Measurements from ENCODE around the gene MIDN.

The MIDN gene

GRCh38 chr19:1284979-1285736, 36.8 kb downstream of the MIDN start:
- Histone ChIP-seq H3K27ac (replicated peaks; ENCODE audit: low read length) (no peak overlapping the region), H3K4ac (ENCODE audit: low read length) (peak overlapping the region; percentile 37), H2BK15ac (ENCODE audit: low read length) (peak overlapping the region; percentile 91), H3K18ac (ENCODE audit: low read length) (peak overlapping the region; percentile 97), H3K4me3 (ENCODE audit: low read length in 2 of 2) (peak overlapping the region; percentile 32 to 59), H3K27me3 (ENCODE audit: control insufficient read depth in 3 of 3, insufficient read depth in 3 of 3, low read depth in 1 of 3, low read length in 3 of 3) (peaks cover 0 to 11% (median 4%) of the 10 kb centered on the region in 3 experiments), H3K4me1 (ENCODE audit: control insufficient read depth in 2 of 2, insufficient read depth in 1 of 2, low read depth in 1 of 2, low read length in 2 of 2) (peaks cover 14 to 32% of the 10 kb centered on the region in 2 donors), H2BK120ac (ENCODE audit: low read depth, low read length) (no peak overlapping the region), H3K79me1 (ENCODE audit: low read depth, low read length) (peaks cover 29% of the 10 kb centered on the region), H3K9ac (ENCODE audit: low read depth, low read length, poor library complexity) (peak overlapping the region; percentile 60), H3K4me2 (ENCODE audit: insufficient read depth, low read length, poor library complexity, severe bottlenecking) (peak overlapping the region; percentile 69), H4K8ac (ENCODE audit: low read depth, low read length) (no peak overlapping the region), H3K36me3 (replicated peaks in 1 of 2; ENCODE audit: control insufficient read depth in 2 of 2, insufficient read depth in 2 of 2, low read length in 2 of 2) (peaks cover 0 to 2% of the 10 kb centered on the region in 2 donors), H4K91ac (ENCODE audit: low read depth, low read length, poor library complexity) (peak overlapping the region; percentile 39), H2AK5ac (ENCODE audit: low read depth, low read length) (peak overlapping the region; percentile 99), H3K23ac (ENCODE audit: low read depth, low read length, poor library complexity) (peak overlapping the region; percentile 52), H3K9me3 (replicated peaks in 1 of 2; ENCODE audit: control insufficient read depth in 2 of 2, insufficient read depth in 1 of 2, low read depth in 1 of 2, low read length in 2 of 2) (no peaks in the 10 kb centered on the region), H2AFZ (ENCODE audit: low read length) (peak overlapping the region; percentile 88), H2BK5ac (ENCODE audit: low read length) (no peak overlapping the region), H3K14ac (ENCODE audit: low read length) (no peak overlapping the region), H2BK12ac (ENCODE audit: low read length) (peak overlapping the region; percentile 33)
- no CpG with 5 or more reads among the region's 51 CpGs for WGBS, 2 donors (ENCODE audit: extremely low coverage in 2 of 2, insufficient read length in 2 of 2, insufficient replicate concordance in 1 of 2)
- no peak for DNase-seq (ENCODE audit: low spot score)

DNA sequence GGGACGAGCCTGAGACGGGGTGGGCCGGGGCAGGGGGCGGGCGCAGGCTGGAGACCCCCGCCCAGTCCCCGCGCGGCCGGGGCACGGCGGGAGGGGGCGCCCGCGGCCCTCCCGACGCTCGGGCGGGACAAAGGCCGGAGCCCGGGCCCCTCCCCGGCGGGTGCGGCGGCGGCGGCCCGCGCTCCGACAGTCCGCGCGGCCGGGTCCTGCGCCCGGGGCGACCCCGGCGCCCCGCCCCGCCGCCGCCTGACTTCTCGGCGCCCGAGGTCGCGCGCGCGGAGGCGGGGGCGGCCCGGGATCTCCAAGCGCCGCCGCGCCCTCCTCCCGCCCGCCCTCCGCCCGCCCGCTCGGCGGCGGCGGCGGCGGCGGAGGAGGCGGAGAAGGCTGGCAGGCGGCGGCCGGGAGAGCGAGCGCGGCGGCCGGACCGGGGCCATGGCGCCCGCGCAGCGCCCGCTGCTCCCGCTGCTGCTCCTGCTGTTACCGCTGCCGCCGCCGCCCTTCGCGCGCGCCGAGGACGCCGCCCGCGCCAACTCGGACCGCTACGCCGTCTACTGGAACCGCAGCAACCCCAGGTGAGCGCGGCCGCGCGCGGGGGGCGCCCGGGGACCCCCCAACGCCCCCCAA, 37.5 kb downstream of the MIDN start, which contains the start of gene EFNA2:
EFNA2 (plus strand) TSS at position 137 of the 624 bp plus-strand sequence; CDS start at position 433, 296 bp downstream.
- H3K27me3 ChIP-seq (ENCODE audit: control insufficient read depth in 3 of 3, insufficient read depth in 3 of 3, low read depth in 1 of 3, low read length in 3 of 3): peaks cover 0 to 11% (median 4%) of the 10 kb centered on the region in 3 experiments
- H3K18ac ChIP-seq (ENCODE audit: low read length): peak within 1 kb of the TSS; percentile 97
- no peaks in the 10 kb centered on the region for H3K9me3 ChIP-seq (replicated peaks in 1 of 2; ENCODE audit: control insufficient read depth in 2 of 2, insufficient read depth in 1 of 2, low read depth in 1 of 2, low read length in 2 of 2)
- H2AFZ ChIP-seq (ENCODE audit: low read length): peak within 1 kb of the TSS; percentile 88
- WGBS, 2 donors (ENCODE audit: extremely low coverage in 2 of 2, insufficient read length in 2 of 2, insufficient replicate concordance in 1 of 2): no CpG with 5 or more reads among the region's 113 CpGs
- peak within 1 kb of the TSS; percentile 91 for H2BK15ac ChIP-seq (ENCODE audit: low read length)
- H3K14ac ChIP-seq (ENCODE audit: low read length): peak within 1 kb of the TSS; percentile 90
- H4K91ac ChIP-seq (ENCODE audit: low read depth, low read length, poor library complexity): peak within 1 kb of the TSS; percentile 39
- H3K79me1 ChIP-seq (ENCODE audit: low read depth, low read length): peaks cover 33% of the 10 kb centered on the region
- peak within 1 kb of the TSS; percentile 92 for H3K9ac ChIP-seq (ENCODE audit: low read depth, low read length, poor library complexity)
- no peak within 1 kb of the TSS for H4K8ac ChIP-seq (ENCODE audit: low read depth, low read length)
- H2BK5ac ChIP-seq (ENCODE audit: low read length): peak within 1 kb of the TSS; percentile 98
- H3K4me1 ChIP-seq (ENCODE audit: control insufficient read depth in 2 of 2, insufficient read depth in 1 of 2, low read depth in 1 of 2, low read length in 2 of 2): peaks cover 14 to 32% of the 10 kb centered on the region in 2 donors
- peak within 1 kb of the TSS; percentile 85 for H3K23ac ChIP-seq (ENCODE audit: low read depth, low read length, poor library complexity)
- peak within 1 kb of the TSS; percentile 78 for H3K4ac ChIP-seq (ENCODE audit: low read length)
- no peaks in the 10 kb centered on the region for H3K36me3 ChIP-seq (replicated peaks in 1 of 2; ENCODE audit: control insufficient read depth in 2 of 2, insufficient read depth in 2 of 2, low read length in 2 of 2)
- H2BK120ac ChIP-seq (ENCODE audit: low read depth, low read length): peak within 1 kb of the TSS; percentile 17
- peak within 1 kb of the TSS; percentile 89 for H3K4me2 ChIP-seq (ENCODE audit: insufficient read depth, low read length, poor library complexity, severe bottlenecking)
- peak within 1 kb of the TSS; percentile 100 for H2AK5ac ChIP-seq (ENCODE audit: low read depth, low read length)
- DNase-seq (ENCODE audit: low spot score): no peak
- H3K27ac ChIP-seq (replicated peaks; ENCODE audit: low read length): no peak within 1 kb of the TSS
- peak within 1 kb of the TSS; percentile 58 for H2BK12ac ChIP-seq (ENCODE audit: low read length)
- H3K4me3 ChIP-seq (ENCODE audit: low read length in 2 of 2): peak within 1 kb of the TSS; percentile 75 to 87

GRCh38 chr19:1286487-1287353, 38.3 kb downstream of the MIDN start:
- no peak for DNase-seq (ENCODE audit: low spot score)
- Histone ChIP-seq H3K18ac (ENCODE audit: low read length) (peak overlapping the region; percentile 95), H3K14ac (ENCODE audit: low read length) (peak overlapping the region; percentile 90), H3K27me3 (ENCODE audit: control insufficient read depth in 3 of 3, insufficient read depth in 3 of 3, low read depth in 1 of 3, low read length in 3 of 3) (peaks cover 0 to 11% (median 4%) of the 10 kb centered on the region in 3 experiments), H3K9ac (ENCODE audit: low read depth, low read length, poor library complexity) (peak overlapping the region; percentile 80), H3K4ac (ENCODE audit: low read length) (peak overlapping the region; percentile 76), H3K4me2 (ENCODE audit: insufficient read depth, low read length, poor library complexity, severe bottlenecking) (peak overlapping the region; percentile 89), H2BK15ac (ENCODE audit: low read length) (peak overlapping the region; percentile 78), H2BK120ac (ENCODE audit: low read depth, low read length) (peak overlapping the region; percentile 17), H4K91ac (ENCODE audit: low read depth, low read length, poor library complexity) (no peak overlapping the region), H3K36me3 (replicated peaks in 1 of 2; ENCODE audit: control insufficient read depth in 2 of 2, insufficient read depth in 2 of 2, low read length in 2 of 2) (no peaks in the 10 kb centered on the region), H3K27ac (replicated peaks; ENCODE audit: low read length) (no peak overlapping the region), H4K8ac (ENCODE audit: low read depth, low read length) (no peak overlapping the region), H2BK5ac (ENCODE audit: low read length) (peak overlapping the region; percentile 98), H3K79me1 (ENCODE audit: low read depth, low read length) (peaks cover 33% of the 10 kb centered on the region), H2AK5ac (ENCODE audit: low read depth, low read length) (peak overlapping the region; percentile 100), H3K4me1 (ENCODE audit: control insufficient read depth in 2 of 2, insufficient read depth in 1 of 2, low read depth in 1 of 2, low read length in 2 of 2) (peaks cover 14 to 32% of the 10 kb centered on the region in 2 donors), H3K23ac (ENCODE audit: low read depth, low read length, poor library complexity) (peak overlapping the region; percentile 93), H3K9me3 (replicated peaks in 1 of 2; ENCODE audit: control insufficient read depth in 2 of 2, insufficient read depth in 1 of 2, low read depth in 1 of 2, low read length in 2 of 2) (no peaks in the 10 kb centered on the region), H2BK12ac (ENCODE audit: low read length) (peak overlapping the region; percentile 58), H3K4me3 (ENCODE audit: low read length in 2 of 2) (peak overlapping the region; percentile 75 to 87), H2AFZ (ENCODE audit: low read length) (peak overlapping the region; percentile 83)
- no CpG with 5 or more reads among the region's 38 CpGs for WGBS, 2 donors (ENCODE audit: extremely low coverage in 2 of 2, insufficient read length in 2 of 2, insufficient replicate concordance in 1 of 2)

All from neuronal stem cell (in vitro differentiated cells).